Superior temporal gyrus (tissue), 1 donor: Measurements from ENCODE around the gene CD70.
"Not testable (repeated sequence)": the region's sequence is repeated elsewhere in the genome, so short reads cannot be mapped to it uniquely, and the experiment has no call there.

ENCODE experiments used
- DNase-seq: peaks from one replicate; pipeline ENCODE4 v3.0.0-alpha.2; 2016; ENCODE audit errors: extremely low spot score

The CD70 gene

DNA sequence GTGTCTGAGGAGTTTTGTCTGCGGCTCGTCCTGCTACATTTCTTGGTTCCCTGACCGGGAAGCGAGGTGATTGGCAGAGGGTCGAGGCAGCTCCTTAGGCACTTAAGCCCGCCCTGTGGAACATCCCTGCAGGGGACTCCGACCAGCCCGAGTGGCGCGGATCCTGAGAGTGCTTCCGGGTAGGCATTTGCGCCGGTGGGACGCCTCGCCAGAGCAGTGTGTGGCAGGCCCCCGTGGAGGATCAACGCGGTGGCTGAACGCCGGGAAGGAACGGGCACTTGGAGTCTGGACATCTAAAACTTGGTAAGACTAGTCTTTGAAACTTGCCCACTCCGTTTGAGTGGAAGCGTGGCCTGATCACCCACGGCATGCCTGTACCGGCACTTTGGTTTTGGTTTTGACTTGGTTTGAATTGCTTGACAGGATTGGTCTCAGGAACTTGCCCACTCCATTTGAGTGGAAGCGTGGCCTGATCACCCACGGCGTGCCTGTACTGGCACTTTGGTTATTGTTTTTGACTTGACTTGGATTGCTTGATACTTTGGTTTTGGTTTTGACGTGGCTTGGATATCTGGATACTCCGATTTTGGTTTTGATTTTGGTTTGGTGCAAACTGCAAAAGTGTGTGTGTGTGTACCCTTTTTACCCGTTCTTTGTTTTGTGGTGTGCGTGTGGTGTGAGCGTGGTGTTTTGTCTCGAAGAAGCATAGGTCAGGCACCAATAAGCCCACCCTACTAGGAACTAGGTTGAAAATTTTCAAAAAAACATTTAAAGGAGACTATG, 6.7 kb upstream of the CD70 start:
- DNase-seq = not testable (repeated sequence)

DNA sequence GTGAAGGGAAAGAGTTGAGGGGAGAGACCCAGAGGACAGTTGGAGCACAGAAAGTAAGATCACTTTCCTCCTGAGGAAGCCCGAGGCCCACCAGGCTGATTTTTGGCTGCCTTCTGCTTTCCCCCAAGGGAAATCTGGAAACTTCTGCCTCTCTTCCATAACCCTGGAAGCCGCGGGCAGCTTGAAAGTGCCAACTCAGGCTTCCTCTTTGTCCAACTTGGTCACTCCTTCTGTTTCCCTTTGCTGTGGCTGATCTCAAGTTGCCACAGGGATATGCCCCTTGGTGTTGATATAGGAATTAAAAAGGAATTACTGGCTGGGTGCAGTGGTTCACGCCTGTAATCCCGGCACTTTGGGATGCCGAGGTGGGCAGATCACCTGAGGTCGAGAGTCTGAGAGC, 5.7 kb upstream of the CD70 start:
- no peak for DNase-seq

GRCh38 chr19:6593651-6594416, 2.9 kb upstream of the CD70 start:
- DNase-seq = no peak

DNA sequence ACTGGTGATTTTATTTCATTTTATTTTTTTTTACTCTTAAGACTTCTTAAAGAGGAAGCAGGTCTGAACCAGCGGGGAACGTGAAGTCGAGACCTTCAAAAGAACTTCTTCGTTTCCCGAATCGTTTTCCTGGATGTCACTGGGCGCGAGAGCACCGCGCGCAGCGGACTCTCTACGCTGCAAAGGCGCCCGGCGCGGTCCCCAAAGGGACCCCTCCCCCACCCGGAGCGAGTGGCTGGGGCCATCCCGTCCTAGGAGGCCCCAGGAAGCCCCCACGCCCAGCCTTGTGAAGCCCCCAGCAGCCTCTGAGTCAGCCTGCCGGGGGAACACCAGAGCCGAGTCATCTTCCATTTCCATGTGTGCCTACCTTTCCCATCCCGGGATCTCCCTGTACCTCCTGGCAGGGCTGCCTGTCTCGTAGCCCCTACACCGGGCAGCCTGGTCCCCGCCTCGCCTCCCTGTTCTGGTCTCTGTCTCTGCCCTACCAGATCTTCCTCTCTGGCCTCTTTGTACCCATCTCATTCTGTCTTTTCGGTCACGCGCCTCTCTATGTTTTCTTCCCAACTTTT, 608 bp downstream of the CD70 start:
- DNase-seq = no peak

DNA sequence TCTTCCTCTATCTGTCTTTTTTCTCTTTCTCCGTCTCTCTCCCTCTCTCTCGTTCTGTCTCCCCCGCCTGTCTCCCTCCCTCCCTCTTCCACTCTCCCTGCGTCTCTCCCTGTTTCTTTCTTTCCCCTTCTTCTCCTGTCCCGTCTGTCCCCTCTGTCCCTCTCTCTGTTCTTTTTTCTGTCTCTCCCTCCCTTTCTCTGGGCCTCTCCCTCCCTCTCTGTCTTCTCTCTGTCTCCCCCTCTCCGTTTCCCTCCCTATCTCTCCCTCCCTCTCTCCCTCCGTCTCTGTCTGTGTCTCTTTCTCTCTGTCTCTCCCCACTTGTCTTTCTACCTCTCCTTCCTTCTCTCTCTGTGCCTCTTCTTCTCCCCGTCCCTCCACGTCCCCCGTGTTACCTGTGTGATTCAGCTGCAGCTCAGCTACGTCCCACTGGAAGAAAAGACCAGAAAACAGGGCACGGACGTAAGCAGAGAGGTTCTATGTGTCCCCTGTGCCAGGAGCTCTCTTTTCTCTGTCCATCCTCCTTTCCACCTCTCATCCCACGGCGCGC, 1.2 kb downstream of the CD70 start:
- no peak for DNase-seq

- no peak for DNase-seq
Observed at GRCh38 chr19:6588508-6589345, 2.2 kb downstream of the CD70 start.

DNA sequence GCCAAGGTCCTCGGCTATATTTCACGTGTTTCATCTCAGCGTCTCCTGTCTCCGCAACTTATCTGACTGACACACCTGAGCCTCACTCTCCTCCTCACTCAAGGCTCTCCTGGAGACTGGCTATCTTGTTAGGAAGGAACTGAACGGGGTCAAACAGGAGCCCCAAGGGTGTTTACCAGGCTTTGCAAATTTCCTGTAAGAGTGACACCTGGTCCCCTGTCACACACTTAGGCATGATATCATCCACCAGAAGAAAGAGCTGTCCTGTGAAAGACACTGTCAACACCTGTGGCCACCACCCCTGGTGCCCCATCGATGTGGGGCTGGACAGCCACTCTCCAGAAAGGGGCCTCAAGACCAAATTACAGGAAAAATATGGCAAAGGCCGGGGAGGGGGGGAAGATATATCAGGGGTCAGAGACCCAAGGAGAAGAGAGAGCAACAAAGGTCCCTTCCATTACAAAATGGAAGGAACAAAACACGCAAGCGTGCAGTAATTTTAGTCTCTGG, 2.9 kb downstream of the CD70 start:
- DNase-seq = no peak

DNA sequence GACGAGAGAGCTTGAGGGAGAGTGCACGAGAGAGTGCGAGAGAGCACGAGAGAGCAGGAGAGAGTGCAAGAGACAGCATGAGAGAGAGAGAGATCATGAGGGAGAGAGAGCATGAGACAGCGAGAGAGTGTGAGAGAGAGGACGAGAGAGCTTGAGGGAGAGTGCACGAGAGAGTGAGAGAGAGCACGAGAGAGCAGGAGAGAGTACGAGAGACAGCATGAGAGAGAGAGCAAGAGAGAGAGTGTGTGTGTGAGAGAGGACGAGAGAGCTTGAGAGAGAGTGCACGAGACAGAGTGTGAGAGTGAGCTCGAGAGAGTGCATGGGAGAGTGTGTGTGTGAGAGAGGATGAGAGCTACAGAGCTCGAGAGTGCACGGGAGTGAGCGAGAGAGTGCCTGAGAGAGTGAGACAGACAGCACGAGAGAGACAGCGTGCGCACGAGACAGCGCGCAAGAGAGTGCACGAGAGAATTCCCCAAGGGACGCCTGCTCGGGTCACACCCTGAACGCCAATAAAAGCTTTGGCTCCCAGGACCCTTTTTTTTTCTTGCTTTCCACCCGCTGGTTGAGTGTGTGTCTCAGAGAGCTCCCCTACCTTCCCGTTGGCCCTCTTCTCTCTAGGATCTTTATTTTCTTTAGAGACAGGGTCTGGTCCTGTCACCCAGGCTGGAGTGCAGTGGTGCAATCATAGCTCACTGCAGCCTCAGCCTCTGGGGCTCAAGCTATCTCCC, 3.7 kb downstream of the CD70 start:
- no peak for DNase-seq

DNA sequence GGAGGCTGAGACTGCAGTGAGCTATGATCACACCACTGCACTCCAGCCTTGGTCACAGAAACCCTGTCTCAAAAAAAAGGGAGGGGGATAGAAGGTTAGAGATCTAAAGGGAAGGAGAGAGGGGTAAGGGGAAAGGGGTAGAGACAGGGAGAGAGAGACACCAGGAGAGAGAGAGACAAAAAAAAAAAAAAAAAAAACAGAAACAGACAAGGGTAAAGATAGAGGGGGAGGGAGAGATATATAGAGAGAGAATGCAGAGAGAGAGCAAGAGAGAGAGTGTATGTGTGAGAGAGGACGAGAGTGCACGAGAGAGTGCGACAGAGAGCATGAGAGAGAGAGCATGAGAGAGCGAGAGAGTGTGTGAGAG, 4.2 kb downstream of the CD70 start:
- DNase-seq = no peak

GRCh38 chr19:6586056-6586455, 4.9 kb downstream of the CD70 start:
- DNase-seq = no peak

DNA sequence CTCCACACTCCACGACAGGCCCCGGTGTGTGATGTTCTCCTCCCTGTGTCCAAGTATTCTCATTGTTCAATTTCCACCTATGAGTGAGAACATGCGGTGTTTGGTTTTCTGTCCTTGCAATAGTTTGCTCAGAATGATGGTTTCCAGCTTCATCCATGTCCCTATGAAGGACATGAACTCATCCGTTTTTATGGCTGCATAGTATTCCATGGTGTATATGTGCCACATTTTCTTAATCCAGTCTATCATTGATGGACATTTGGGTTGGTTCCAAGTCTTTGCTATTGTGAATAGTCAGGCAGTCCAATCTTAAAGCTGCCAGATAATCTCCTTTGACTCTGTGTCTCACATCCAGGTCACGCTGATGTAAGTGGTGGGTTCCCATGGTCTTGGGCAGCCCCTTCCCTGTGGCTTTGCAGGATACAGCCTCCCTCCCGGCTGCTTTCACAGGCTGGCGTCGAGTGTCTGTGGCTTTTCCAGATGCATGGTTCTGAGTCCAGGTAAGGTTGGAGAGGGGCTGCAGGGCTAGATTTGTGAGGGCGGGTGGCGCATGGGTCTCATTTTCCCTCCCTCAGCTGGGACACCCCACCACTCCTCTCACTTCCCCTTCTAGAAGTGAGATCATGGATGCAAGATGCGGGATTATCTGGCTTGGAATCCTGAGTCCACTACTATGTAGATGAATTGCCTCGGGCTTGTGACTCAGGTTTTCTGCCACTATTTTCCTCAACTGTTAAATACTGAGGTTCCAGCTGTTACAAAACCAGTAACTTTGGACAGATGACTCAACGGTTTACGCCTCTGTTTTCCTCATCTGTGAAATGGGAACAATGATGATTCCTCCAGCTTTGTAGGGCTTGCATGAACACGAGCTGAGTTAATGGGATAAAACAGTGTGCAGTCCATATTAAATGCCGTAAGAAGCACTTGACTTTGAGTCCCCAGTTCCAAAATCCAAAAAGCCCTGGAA, 8.2 kb downstream of the CD70 start:
- not testable (repeated sequence) for DNase-seq

- DNase-seq = no peak
Observed at GRCh38 chr19:6580313-6580712, 10.6 kb downstream of the CD70 start.

DNA sequence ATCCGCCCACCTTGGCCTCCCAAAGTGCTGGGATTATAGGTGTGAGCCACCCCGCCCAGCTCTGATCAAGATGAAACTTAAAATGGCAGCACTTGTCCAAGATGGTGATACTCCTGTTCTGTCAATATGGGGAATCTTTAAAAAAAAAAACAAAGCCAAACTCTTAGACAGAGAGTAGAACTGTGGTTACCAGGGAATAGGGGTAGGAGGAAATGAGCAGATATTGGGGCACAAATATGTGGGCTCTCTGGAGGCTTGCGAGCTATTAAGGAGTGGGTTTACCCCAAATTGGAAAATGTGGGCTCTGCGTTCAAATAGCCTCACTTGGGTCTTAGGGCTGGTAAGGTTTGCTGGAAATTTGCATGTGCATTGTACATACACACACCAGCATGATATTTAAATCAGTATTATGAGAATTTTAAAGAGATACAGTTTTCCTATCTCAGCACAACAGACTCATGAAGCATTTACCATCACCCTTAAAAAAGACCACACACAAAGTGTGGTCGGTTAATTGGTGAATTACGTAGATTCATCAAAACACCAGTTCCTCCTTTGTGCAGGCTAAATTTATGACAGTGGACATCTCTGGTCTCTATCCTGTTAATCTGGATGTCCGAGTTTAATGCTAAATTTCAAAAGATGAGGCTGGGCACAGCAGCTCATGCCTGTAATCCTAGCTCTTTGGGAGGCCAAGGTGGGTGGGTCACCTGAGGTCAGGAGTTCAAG, 11.3 kb downstream of the CD70 start:
- DNase-seq = no peak

- peak; percentile 13 for DNase-seq
Observed at GRCh38 chr19:6577476-6578125, 13.3 kb downstream of the CD70 start.

DNA sequence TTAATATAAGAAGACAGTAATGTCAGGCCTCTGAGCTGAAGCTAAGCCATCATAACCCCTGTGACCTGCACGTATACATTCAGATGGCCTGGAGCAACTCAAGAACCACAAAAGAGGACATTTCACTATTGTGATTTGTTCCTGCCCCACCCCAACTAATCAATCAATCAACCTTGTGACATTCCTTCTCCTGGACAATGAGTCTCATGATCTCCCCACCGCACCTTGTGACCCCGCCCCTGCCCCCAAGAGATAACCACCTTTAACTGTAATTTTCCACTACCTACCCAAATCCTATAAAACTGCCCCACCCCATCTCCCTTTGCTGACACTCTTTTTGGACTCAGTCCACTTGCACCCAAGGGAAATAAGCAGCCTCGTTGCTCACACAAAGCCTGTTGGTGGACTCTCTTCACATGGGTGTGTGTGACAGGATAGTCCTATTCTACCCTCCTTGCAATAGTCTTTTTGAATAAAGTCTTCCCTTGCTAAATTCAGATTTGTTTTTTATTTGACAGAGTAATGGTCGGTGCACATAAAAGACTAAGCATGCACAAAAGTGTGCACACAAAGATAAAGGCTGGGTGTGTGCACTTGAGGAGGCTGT, 14.0 kb downstream of the CD70 start:
- DNase-seq = no peak

GRCh38 chr19:6573350-6573749, 17.6 kb downstream of the CD70 start:
- no peak for DNase-seq

DNA sequence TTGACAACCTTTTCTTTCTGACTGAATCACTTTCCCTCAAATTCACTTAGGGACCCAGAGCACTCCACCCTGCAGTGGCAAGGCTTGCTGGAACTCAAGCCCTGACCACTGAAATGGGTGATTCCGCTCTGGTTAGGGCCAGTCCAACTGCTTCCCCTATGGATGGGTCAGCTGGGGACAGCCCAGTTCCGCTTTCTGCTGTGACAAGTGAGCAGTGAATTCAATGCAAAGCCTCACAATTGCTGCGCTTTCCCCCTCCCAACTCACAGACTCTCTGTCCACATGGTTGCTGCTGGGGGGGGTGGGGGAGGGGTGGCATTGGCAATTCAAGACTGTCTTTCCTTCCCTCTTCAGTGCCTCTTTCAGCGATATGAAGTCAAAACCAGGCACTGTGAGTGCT, 18.7 kb downstream of the CD70 start:
- DNase-seq = no peak

DNA sequence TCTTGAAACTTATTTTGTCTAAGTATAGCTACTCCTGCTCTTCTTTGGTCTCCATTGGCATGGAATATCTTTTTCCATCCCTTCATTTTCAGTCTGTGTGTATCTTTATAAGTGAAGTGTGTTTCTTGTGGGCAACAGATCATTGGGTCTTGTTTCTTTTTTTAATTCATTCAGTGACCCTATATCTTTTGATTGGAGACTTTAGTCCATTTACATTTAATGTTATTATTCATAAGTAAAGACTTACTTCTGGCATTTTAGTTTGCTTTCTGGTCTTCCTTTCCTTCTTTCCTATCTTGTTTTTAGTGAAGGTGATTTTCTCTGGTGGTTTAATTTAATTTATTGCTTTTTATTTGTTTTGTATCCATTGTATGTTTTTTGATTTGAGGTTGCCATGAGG, 19.8 kb downstream of the CD70 start:
- DNase-seq = no peak
